Measurements from ENCODE around the gene TBX2. TPM values are rescaled to one million over a fixed set of nuclear protein-coding genes. Genes with fewer than 3 reads are reported as not detected.
A peak's percentile ranks its signal among the peaks of the same experiment; 100 is the strongest.

The TBX2 gene
- total RNA-seq, 4 donors from 2014 or later, result 2.2 to 3.1 (median 2.8) TPM

DNA sequence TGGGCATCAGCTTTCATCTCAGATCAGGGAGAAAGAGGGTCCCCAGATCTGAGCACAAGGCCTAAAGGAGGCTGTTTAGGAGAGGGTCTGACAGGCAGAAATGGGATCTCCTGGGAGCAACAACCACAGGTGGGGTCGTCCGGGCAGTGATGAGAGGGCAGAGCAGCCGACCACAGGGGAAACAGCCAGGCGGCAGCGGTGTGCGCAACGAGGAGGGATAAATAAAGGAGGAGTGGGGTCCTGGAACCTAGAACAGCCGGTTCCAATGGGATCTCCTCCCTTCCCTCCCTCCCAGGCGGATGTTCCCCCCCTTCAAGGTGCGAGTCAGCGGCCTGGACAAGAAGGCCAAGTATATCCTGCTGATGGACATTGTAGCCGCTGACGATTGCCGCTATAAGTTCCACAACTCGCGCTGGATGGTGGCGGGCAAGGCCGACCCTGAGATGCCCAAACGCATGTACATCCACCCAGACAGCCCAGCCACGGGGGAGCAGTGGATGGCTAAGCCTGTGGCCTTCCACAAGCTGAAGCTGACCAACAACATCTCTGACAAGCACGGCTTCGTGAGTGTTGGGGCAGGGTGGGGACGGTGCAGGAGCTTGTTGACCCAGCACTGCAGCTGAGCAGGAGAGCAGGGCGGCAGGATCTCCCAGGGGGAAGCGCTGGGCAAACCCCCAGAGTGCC is 1.9 kb downstream of the TBX2 start:
- no peak for DNase-seq (ENCODE audit: low spot score in 2 of 2)
- 52% methylated on average over 14 of the region's 25 CpGs for WGBS
- Histone ChIP-seq H3K4me3 (peak overlapping the region; percentile 64), H3K27me3 (peaks cover 94% of the 10 kb centered on the region), H3K4me1 (peaks cover 70% of the 10 kb centered on the region), H3K27ac (no peak overlapping the region), H3K9me3 (no peaks in the 10 kb centered on the region), H3K36me3 (no peaks in the 10 kb centered on the region)
- TF ChIP-seq CTCF (IDR thresholded peaks at IDR 0.05) (no peak), POLR2A (IDR thresholded peaks at IDR 0.05) (no peak), POLR2AphosphoS5 (IDR thresholded peaks at IDR 0.05) (no peak), EP300 (IDR thresholded peaks at IDR 0.05) (no peak)

GRCh38 chr17:61402073-61402541 is 2.5 kb downstream of the TBX2 start:
- 60% methylated on average over 4 of the region's 11 CpGs for WGBS
- H3K4me1 ChIP-seq, result peaks cover 64% of the 10 kb centered on the region
- H3K27me3 ChIP-seq, result peaks cover 92% of the 10 kb centered on the region
- H3K27ac ChIP-seq, result no peak overlapping the region
- TF ChIP-seq CTCF (IDR thresholded peaks at IDR 0.05) (no peak), EP300 (IDR thresholded peaks at IDR 0.05) (no peak), POLR2A (IDR thresholded peaks at IDR 0.05) (no peak), POLR2AphosphoS5 (IDR thresholded peaks at IDR 0.05) (no peak)
- H3K36me3 ChIP-seq, result no peaks in the 10 kb centered on the region
- peak overlapping the region; percentile 64 for H3K4me3 ChIP-seq
- H3K9me3 ChIP-seq, result no peaks in the 10 kb centered on the region
- DNase-seq (ENCODE audit: low spot score in 2 of 2), result no peak

- H3K36me3 ChIP-seq, result no peaks in the 10 kb centered on the region
- TF ChIP-seq POLR2AphosphoS5 (IDR thresholded peaks at IDR 0.05) (no peak), CTCF (IDR thresholded peaks at IDR 0.05) (no peak), POLR2A (IDR thresholded peaks at IDR 0.05) (no peak), EP300 (IDR thresholded peaks at IDR 0.05) (no peak)
Measured at GRCh38 chr17:61402978-61403800, 3.5 kb downstream of the TBX2 start.

GRCh38 chr17:61403801-61404662 is 4.4 kb downstream of the TBX2 start:
- DNase-seq (ENCODE audit: low spot score in 2 of 2), result no peak
- no peaks in the 10 kb centered on the region for H3K36me3 ChIP-seq
- no peak for TF ChIP-seq POLR2A (IDR thresholded peaks at IDR 0.05)
- peak in 1 of 3 donors; percentile 14 for TF ChIP-seq POLR2AphosphoS5 (IDR thresholded peaks at IDR 0.05)
- H3K27me3 ChIP-seq, result peaks cover 91% of the 10 kb centered on the region
- peak overlapping the region; percentile 21 for H3K4me3 ChIP-seq
- H3K4me1 ChIP-seq, result peaks cover 53% of the 10 kb centered on the region
- 54% methylated on average over 27 of the region's 66 CpGs for WGBS
- H3K9me3 ChIP-seq, result no peaks in the 10 kb centered on the region
- no peak overlapping the region for H3K27ac ChIP-seq

More at GRCh38 chr17:61402978-61403800, 3.5 kb downstream of the TBX2 start:
- Histone ChIP-seq H3K27me3 (peaks cover 92% of the 10 kb centered on the region), H3K4me3 (peak overlapping the region; percentile 21), H3K27ac (no peak overlapping the region), H3K9me3 (no peaks in the 10 kb centered on the region), H3K4me1 (peaks cover 53% of the 10 kb centered on the region)
- DNase-seq (ENCODE audit: low spot score in 2 of 2), result no peak
- 36% methylated on average over 49 of the region's 55 CpGs for WGBS

GRCh38 chr17:61404663-61404912 is 4.9 kb downstream of the TBX2 start:
- DNase-seq (ENCODE audit: low spot score in 2 of 2), result no peak
- Histone ChIP-seq H3K4me3 (peak overlapping the region; percentile 21), H3K9me3 (no peaks in the 10 kb centered on the region), H3K36me3 (no peaks in the 10 kb centered on the region), H3K4me1 (peaks cover 51% of the 10 kb centered on the region), H3K27me3 (peaks cover 88% of the 10 kb centered on the region), H3K27ac (no peak overlapping the region)
- TF ChIP-seq CTCF (IDR thresholded peaks at IDR 0.05), result no peak
- no peak for TF ChIP-seq POLR2AphosphoS5 (IDR thresholded peaks at IDR 0.05)
- 20% methylated on average over 1 of the region's 27 CpGs for WGBS

All from suprapubic skin (tissue), 4 donors.